Suprapubic skin (tissue), 4 donors: ENCODE measurements around the gene FAM3A. TPM values are rescaled to one million over a fixed set of nuclear protein-coding genes. Genes with fewer than 3 reads are reported as not detected.

Experiments used
- DNase-seq, 2 donors: peaks; one replicate each; pipeline ENCODE4 v3.0.0-alpha.2; 2019; ENCODE audit warnings: low spot score in 2 of 2
- H3K27ac ChIP-seq: fragments of 200-600 bp; sonication (generic); one replicate; pipeline ENCODE4 v1.5.1; 2019
- H3K27me3 ChIP-seq: fragments of 200-600 bp; sonication (generic); one replicate; pipeline ENCODE4 v1.5.1; 2019
- H3K36me3 ChIP-seq: fragments of 200-600 bp; sonication (generic); one replicate; pipeline ENCODE4 v1.5.1; 2019
- H3K4me1 ChIP-seq: fragments of 200-600 bp; sonication (generic); one replicate; pipeline ENCODE4 v1.5.1; 2019
- H3K4me3 ChIP-seq: fragments of 200-600 bp; sonication (generic); one replicate; pipeline ENCODE4 v1.5.1; 2019; ENCODE audit warnings: mild to moderate bottlenecking
- H3K9me3 ChIP-seq: fragments of 200-600 bp; sonication (generic); one replicate; pipeline ENCODE4 v1.5.1; 2019
- EP300 ChIP-seq: sonication (generic); formaldehyde crosslinking; IDR thresholded peaks from one replicate; pipeline ENCODE4 v1.6.1; 2017; ENCODE audit warnings: antibody characterized with exemption
- POLR2A ChIP-seq, 2 donors: fragments of 450-650 bp; IDR thresholded peaks; one replicate each; pipeline ENCODE4 v1.6.1; 2017; ENCODE audit warnings: antibody characterized with exemption in 2 of 2, mild to moderate bottlenecking in 2 of 2, moderate library complexity in 2 of 2
- POLR2AphosphoS5 ChIP-seq, 3 donors: sonication (generic); formaldehyde crosslinking; IDR thresholded peaks; one replicate each; pipeline ENCODE4 v1.6.1; 2017; ENCODE audit warnings: antibody characterized with exemption in 3 of 3
- WGBS: methylation state at CpG from one replicate; pipeline ENCODE4 v1.1.5; 2018; 5-methylcytosine and 5-hydroxymethylcytosine counted together
- total RNA-seq, 4 donors: library from RNA; depleted of rRNA; stranded (reverse); fragments of >200 nt; gene quantifications; one replicate each; pipeline ENCODE4 v1.1.0, GENCODE V29; 2016
- TF ChIP-seq, protein P1 (sequence below), 2 donors: fragments of 200-600 bp in 1 of 2; fragments of 450-650 bp in 1 of 2; sonication (generic) in 1 of 2; IDR thresholded peaks; one replicate each; pipeline ENCODE4 v1.5.1; 2016 to 2019; ENCODE audit warnings: antibody characterized with exemption in 2 of 2, mild to moderate bottlenecking in 1 of 2, moderate library complexity in 1 of 2

The FAM3A gene
- total RNA-seq, 4 donors from 2014 or later = 33.5 to 40.6 (median 36.6) TPM

DNA sequence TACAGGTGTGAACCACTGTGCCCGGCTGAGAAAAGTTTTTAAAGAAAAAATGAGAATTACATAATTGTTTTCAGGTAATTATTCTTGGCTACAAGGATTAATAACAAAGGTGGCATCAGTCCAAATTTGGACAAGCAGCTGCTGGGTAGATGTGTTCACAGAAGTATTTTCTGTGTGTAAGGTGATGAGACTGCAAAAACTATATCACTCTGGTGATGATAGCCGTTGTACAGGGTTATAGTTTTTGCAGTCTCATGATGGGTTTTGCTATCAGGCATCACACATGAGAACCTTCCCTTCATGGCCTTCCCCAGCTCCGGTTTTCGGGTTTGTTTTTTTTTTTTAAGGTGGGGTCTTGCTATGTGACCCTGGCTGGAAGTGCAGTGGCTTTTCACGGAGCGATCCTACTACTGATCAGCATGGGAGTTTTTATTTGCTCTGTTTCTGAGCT, 20.5 kb downstream of the FAM3A start:
- H3K4me1 ChIP-seq = no peaks in the 10 kb centered on the region
- WGBS = 76% methylated on average over 6 of the region's 6 CpGs
- no peak for TF ChIP-seq EP300
- TF ChIP-seq, protein P1, sequence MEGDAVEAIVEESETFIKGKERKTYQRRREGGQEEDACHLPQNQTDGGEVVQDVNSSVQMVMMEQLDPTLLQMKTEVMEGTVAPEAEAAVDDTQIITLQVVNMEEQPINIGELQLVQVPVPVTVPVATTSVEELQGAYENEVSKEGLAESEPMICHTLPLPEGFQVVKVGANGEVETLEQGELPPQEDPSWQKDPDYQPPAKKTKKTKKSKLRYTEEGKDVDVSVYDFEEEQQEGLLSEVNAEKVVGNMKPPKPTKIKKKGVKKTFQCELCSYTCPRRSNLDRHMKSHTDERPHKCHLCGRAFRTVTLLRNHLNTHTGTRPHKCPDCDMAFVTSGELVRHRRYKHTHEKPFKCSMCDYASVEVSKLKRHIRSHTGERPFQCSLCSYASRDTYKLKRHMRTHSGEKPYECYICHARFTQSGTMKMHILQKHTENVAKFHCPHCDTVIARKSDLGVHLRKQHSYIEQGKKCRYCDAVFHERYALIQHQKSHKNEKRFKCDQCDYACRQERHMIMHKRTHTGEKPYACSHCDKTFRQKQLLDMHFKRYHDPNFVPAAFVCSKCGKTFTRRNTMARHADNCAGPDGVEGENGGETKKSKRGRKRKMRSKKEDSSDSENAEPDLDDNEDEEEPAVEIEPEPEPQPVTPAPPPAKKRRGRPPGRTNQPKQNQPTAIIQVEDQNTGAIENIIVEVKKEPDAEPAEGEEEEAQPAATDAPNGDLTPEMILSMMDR (IDR thresholded peaks at IDR 0.05) = no peak
- no peak for TF ChIP-seq POLR2AphosphoS5 (IDR thresholded peaks at IDR 0.05)
- TF ChIP-seq POLR2A (IDR thresholded peaks at IDR 0.05) = no peak

DNA sequence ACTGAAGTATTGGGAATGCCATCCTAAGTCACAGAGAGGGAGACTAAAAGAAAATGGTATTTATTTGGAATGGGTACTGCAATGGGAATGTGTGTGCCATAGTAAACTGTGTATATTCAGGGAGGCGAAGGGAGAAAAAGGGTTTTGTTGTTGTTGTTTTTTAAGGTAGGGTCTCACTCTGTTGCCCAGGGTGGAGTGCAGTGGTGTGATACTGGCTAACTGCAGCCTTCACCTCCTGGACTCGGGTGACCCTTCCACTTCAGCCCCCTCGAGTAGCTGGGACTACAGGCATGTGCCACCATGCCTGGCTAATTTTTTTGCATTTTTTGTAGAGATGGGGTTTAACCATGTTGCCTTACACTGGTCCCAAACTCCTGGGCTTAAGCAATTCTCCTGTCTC, 21.3 kb downstream of the FAM3A start:
- 69% methylated on average over 3 of the region's 3 CpGs for WGBS
- DNase-seq = no peak
- Histone ChIP-seq H3K36me3 (no peaks in the 10 kb centered on the region), H3K27ac (no peak overlapping the region), H3K4me3 (no peak overlapping the region), H3K4me1 (no peaks in the 10 kb centered on the region), H3K9me3 (no peaks in the 10 kb centered on the region), H3K27me3 (no peaks in the 10 kb centered on the region)
- TF ChIP-seq, protein P1 (IDR thresholded peaks at IDR 0.05) = no peak
- no peak for TF ChIP-seq POLR2A (IDR thresholded peaks at IDR 0.05)
- TF ChIP-seq EP300 = no peak
- TF ChIP-seq POLR2AphosphoS5 (IDR thresholded peaks at IDR 0.05) = no peak

More for the DNA sequence above, 20.5 kb downstream of the FAM3A start:
- H3K4me3 ChIP-seq = no peak overlapping the region
- H3K36me3 ChIP-seq = no peaks in the 10 kb centered on the region
- no peak for DNase-seq
- no peaks in the 10 kb centered on the region for H3K27me3 ChIP-seq
- no peak overlapping the region for H3K27ac ChIP-seq
- no peaks in the 10 kb centered on the region for H3K9me3 ChIP-seq

DNA sequence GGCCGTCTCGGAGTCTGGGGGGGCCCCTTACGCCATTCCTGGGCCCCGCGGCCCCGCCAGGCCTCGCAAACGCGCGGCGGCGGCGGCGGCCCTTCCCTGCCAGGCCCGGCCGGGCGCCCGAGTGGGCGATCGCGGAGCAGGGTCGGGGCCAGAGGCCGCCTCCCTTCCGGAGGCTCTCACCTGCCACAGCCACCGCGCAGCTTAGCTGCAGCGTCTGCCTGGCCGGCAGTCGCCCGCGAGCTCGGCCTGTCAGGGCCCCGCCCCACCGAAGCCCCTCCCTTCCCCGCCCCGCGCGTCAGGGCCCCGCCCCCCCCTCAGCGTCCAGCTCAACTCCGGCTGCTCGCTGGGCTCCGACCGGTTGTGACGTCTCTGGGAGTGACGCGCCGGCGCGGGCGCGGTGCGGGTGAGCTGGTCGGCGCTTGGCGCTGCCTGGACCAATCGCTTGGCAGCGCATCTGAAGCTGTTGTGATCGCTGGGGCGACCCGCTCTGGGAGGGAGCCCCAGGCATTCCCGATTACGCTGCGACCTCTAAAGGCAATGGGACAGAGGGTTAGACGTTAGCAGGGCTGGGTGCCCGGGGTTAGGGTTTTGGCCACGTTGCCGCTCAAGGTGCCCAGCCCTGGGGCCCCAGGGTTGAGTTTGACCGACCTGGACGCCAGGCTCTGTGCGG, 25.5 kb downstream of the FAM3A start, which contains the start of gene SLC10A3:
Gene SLC10A3, minus strand, starts transcription at position 216 of the 670 bp plus-strand sequence. CDS start 1,689 bp downstream, outside the sequence.
- no peaks in the 10 kb centered on the region for H3K9me3 ChIP-seq
- peak; percentile 92 to 94 for DNase-seq
- 38% methylated on average over 9 of the region's 71 CpGs for WGBS
- no peaks in the 10 kb centered on the region for H3K36me3 ChIP-seq
- H3K27me3 ChIP-seq = no peaks in the 10 kb centered on the region
- H3K4me1 ChIP-seq = peaks cover 22% of the 10 kb centered on the region
- TF ChIP-seq POLR2A (IDR thresholded peaks at IDR 0.05) = peak in 1 of 2 donors; percentile 7
- TF ChIP-seq EP300 = no peak
- TF ChIP-seq, protein P1 (IDR thresholded peaks at IDR 0.05) = no peak
- peak in 1 of 3 donors; percentile 40 for TF ChIP-seq POLR2AphosphoS5 (IDR thresholded peaks at IDR 0.05)
- H3K4me3 ChIP-seq = peak within 1 kb of the TSS; percentile 71
- H3K27ac ChIP-seq = peak within 1 kb of the TSS; percentile 94

DNA sequence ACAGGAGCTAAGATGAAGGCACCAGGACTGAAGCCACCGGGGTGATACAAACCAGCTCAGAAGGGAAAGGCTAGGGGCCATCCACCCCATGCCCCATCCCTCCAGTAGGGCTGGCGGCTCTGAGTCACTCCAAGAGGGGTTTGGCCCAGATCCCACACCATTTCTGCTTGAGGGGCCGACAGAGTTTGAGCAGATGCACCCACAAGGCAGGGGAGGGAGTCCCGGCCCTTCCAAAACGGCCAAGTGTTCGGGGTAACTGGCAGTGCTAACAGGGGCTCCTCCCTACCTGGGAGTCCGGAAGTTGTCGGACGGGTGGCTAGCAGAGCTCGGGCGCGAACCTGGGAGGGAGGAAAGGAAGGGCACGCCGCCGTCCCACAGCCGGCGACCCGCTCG, 26.0 kb downstream of the FAM3A start:
- no peak for TF ChIP-seq EP300
- TF ChIP-seq, protein P1 (IDR thresholded peaks at IDR 0.05) = no peak
- no peak for TF ChIP-seq POLR2A (IDR thresholded peaks at IDR 0.05)
- TF ChIP-seq POLR2AphosphoS5 (IDR thresholded peaks at IDR 0.05) = no peak
- Histone ChIP-seq H3K27ac (peak overlapping the region; percentile 94), H3K4me3 (peak overlapping the region; percentile 71), H3K27me3 (no peaks in the 10 kb centered on the region), H3K36me3 (no peaks in the 10 kb centered on the region), H3K9me3 (no peaks in the 10 kb centered on the region), H3K4me1 (peaks cover 27% of the 10 kb centered on the region)
- DNase-seq = peak in 1 of 2 donors; percentile 80
- WGBS = 31% methylated on average over 4 of the region's 19 CpGs

DNA sequence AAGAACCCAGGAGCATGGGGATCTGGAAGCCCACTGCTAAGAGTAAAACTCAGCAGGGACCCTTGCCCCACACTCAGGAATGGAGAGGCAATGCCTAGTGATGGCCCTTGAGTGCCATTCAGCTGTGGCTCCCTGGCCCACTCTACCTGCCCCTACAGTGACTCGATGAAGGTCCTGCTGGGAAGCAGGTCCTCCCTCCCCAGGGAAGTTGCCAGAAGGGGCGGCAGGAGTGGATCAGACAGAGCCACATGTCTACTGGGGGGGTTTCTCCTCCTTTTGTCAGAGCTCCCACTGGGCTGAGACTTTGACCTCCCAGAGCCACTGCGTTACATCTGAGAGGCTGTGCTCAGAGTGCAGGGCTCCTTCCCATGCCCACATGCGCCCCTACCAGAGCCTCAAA, 26.9 kb downstream of the FAM3A start:
- Histone ChIP-seq H3K36me3 (no peaks in the 10 kb centered on the region), H3K4me1 (peaks cover 32% of the 10 kb centered on the region), H3K4me3 (peak overlapping the region; percentile 71), H3K27ac (no peak overlapping the region), H3K27me3 (no peaks in the 10 kb centered on the region), H3K9me3 (no peaks in the 10 kb centered on the region)
- WGBS = 77% methylated on average over 3 of the region's 4 CpGs
- no peak for DNase-seq
- TF ChIP-seq EP300 (no peak), POLR2AphosphoS5 (IDR thresholded peaks at IDR 0.05) (no peak)
